ENCODE results near the gene MEN1.
A peak's percentile ranks its signal among the peaks of the same experiment; 100 is the strongest.

MEN1 gene

GRCh38 chr11:64845129-64845775 is 34.9 kb upstream of the MEN1 start:
- DNase-seq, result no peak

GRCh38 chr11:64844330-64845128 is 34.2 kb upstream of the MEN1 start, which contains the start of gene CDC42BPG:
Gene CDC42BPG, minus strand, starts transcription at chr11:64844653. Its CDS starts 84 bp downstream, at chr11:64844569.
- DNase-seq, result peak; percentile 57

- no peak for DNase-seq
Measured at GRCh38 chr11:64843686-64844329, 33.5 kb upstream of the MEN1 start.

GRCh38 chr11:64842851-64843685 is 32.7 kb upstream of the MEN1 start:
- no peak for DNase-seq

GRCh38 chr11:64842366-64842759 is 32.0 kb upstream of the MEN1 start:
- DNase-seq, result no peak

GRCh38 chr11:64841592-64842365 is 31.4 kb upstream of the MEN1 start:
- DNase-seq, result no peak

GRCh38 chr11:64839887-64840782 is 29.8 kb upstream of the MEN1 start:
- DNase-seq, result no peak

- no peak for DNase-seq
Measured at GRCh38 chr11:64839335-64839734, 29.0 kb upstream of the MEN1 start.

GRCh38 chr11:64838600-64839334 is 28.4 kb upstream of the MEN1 start:
- DNase-seq, result no peak

GRCh38 chr11:64837887-64838351 is 27.6 kb upstream of the MEN1 start:
- no peak for DNase-seq

GRCh38 chr11:64836448-64837072 is 26.2 kb upstream of the MEN1 start:
- DNase-seq, result no peak

GRCh38 chr11:64835616-64836447 is 25.5 kb upstream of the MEN1 start:
- no peak for DNase-seq

- no peak for DNase-seq
Measured at GRCh38 chr11:64834723-64835615, 24.6 kb upstream of the MEN1 start.

- no peak for DNase-seq
Measured at GRCh38 chr11:64834031-64834722, 23.8 kb upstream of the MEN1 start.

- DNase-seq, result no peak
Measured at GRCh38 chr11:64833509-64833908, 23.2 kb upstream of the MEN1 start.

GRCh38 chr11:64833198-64833502 is 22.8 kb upstream of the MEN1 start:
- DNase-seq, result no peak
